GM23248 (cell line): ENCODE data around the gene RNF180. TPM values are rescaled to one million over a fixed set of nuclear protein-coding genes. Genes with fewer than 3 reads are reported as not detected.
A peak's percentile ranks its signal among the peaks of the same experiment; 100 is the strongest.

Experiments used
- DNase-seq: peaks from one replicate; pipeline ENCODE4 v3.0.0-alpha.2; 2015
- H2AFZ ChIP-seq: fragments of 200-600 bp; sonication (generic); 2 replicates; pipeline ENCODE4 v1.6.1; 2016; ENCODE audit warnings: antibody characterized with exemption
- H3F3A ChIP-seq: fragments of 200-600 bp; sonication (generic); 2 replicates; pipeline ENCODE4 v1.6.1; 2016; ENCODE audit warnings: mild to moderate bottlenecking, antibody characterized with exemption, mixed run types; ENCODE audit not compliant: insufficient read depth
- H3K27ac ChIP-seq: fragments of 200-600 bp; sonication (generic); 2 replicates; pipeline ENCODE4 v1.5.1; 2016; ENCODE audit warnings: mild to moderate bottlenecking
- H3K27me3 ChIP-seq: fragments of 200-600 bp; sonication (generic); replicated peaks from 2 replicates; pipeline ENCODE4 v1.6.1; 2016; ENCODE audit warnings: mild to moderate bottlenecking; ENCODE audit not compliant: insufficient read depth
- H3K36me3 ChIP-seq: fragments of 200-600 bp; sonication (generic); 2 replicates; pipeline ENCODE4 v1.6.1; 2016; ENCODE audit warnings: low read depth, mild to moderate bottlenecking
- H3K4me1 ChIP-seq: fragments of 200-600 bp; sonication (generic); 2 replicates; pipeline ENCODE4 v1.6.1; 2016; ENCODE audit warnings: mild to moderate bottlenecking; ENCODE audit not compliant: insufficient read depth
- H3K4me2 ChIP-seq: fragments of 200-600 bp; sonication (generic); one replicate; pipeline ENCODE4 v1.6.1; 2016; ENCODE audit warnings: mild to moderate bottlenecking; ENCODE audit not compliant: unreplicated experiment
- H3K4me3 ChIP-seq: fragments of 200-600 bp; sonication (generic); 2 replicates; pipeline ENCODE4 v1.5.1; 2016; ENCODE audit warnings: mild to moderate bottlenecking
- H3K79me2 ChIP-seq: fragments of 200-600 bp; sonication (generic); 2 replicates; pipeline ENCODE4 v1.6.1; 2016; ENCODE audit warnings: mild to moderate bottlenecking; ENCODE audit not compliant: insufficient read depth
- H3K9ac ChIP-seq: fragments of 200-600 bp; sonication (generic); 2 replicates; pipeline ENCODE4 v1.6.1; 2016; ENCODE audit warnings: mild to moderate bottlenecking
- H3K9me2 ChIP-seq: fragments of 200-600 bp; sonication (generic); 2 replicates; pipeline ENCODE4 v1.6.1; 2016; ENCODE audit warnings: mixed run types, mild to moderate bottlenecking, moderate library complexity; ENCODE audit not compliant: insufficient read depth
- H3K9me3 ChIP-seq: fragments of 200-600 bp; sonication (generic); one replicate; pipeline ENCODE4 v1.6.1; 2017; ENCODE audit warnings: low read depth
- H4K20me1 ChIP-seq: fragments of 200-600 bp; sonication (generic); 2 replicates; pipeline ENCODE4 v1.6.0; 2016; ENCODE audit not compliant: insufficient read depth
- EZH2 ChIP-seq: fragments of 200-600 bp; sonication (generic); IDR thresholded peaks from 2 replicates; pipeline ENCODE4 v1.6.1; 2018; ENCODE audit warnings: antibody characterized with exemption, mild to moderate bottlenecking; ENCODE audit not compliant: insufficient read depth, poor library complexity, severe bottlenecking
- EZH2phosphoT487 ChIP-seq: fragments of 200-600 bp; sonication (generic); IDR thresholded peaks from 2 replicates; pipeline ENCODE4 v1.6.1; 2018; ENCODE audit warnings: antibody characterized with exemption, moderate library complexity, mild to moderate bottlenecking, low read depth; ENCODE audit not compliant: insufficient read depth
- WGBS, 2 experiments: methylation state at CpG; one replicate each; pipeline ENCODE4 v1.1.6; 2015 to 2017; ENCODE audit warnings: low lambda C conversion rate in 2 of 2, low coverage in 1 of 2; ENCODE audit errors: missing lambda C conversion rate in 2 of 2; 5-methylcytosine and 5-hydroxymethylcytosine counted together
- in situ Hi-C: fragments of 300-500 bp; cut with MboI; formaldehyde crosslinking; loops from 2 replicates; pipeline ENCODE4 v1.15.0; 2020
- polyA plus RNA-seq: library from polyadenylated mRNA; unstranded; fragments of >200 nt; fragmentation: Nextera tagmentation; extraction: Ambion mirVana; gene quantifications from 2 replicates; pipeline ENCODE4 v1.2.1, GENCODE V29; 2016
- total RNA-seq: library from RNA; depleted of rRNA; stranded (reverse); fragments of >200 nt; shearing (Covaris generic); gene quantifications from 2 replicates; pipeline ENCODE4 v1.2.3, GENCODE V29; 2014

RNF180 gene
- total and polyA plus RNA-seq, 2 experiments from 2014 or later = 0.10 to 0.32 TPM

DNA sequence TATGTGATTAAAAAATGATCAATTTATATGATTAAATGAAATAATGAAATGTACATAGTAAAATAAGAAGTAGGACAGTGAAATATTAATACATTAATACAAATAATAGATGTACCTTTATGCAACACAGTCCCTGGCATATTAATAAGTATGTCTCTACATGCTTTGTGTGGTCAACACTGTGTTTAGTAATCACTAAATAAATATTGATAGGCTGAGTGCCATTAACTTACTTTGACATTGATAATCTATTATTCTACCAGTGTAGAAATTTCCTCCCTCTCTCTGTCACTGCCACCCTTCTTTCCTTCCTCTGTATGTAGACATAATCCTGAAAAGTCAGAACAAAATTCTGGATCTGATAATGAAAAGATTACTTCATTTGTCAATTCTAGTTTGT is 43.7 kb downstream of the RNF180 start:
- Histone ChIP-seq H4K20me1 (no peaks in the 10 kb centered on the region), H3K4me2 (no peak overlapping the region), H2AFZ (no peak overlapping the region), H3K9me2 (no peaks in the 10 kb centered on the region), H3K27me3 (no peaks in the 10 kb centered on the region), H3F3A (peaks cover 5% of the 10 kb centered on the region; the same call in 1 of the 2 replicates), H3K36me3 (no peaks in the 10 kb centered on the region), H3K4me1 (peaks cover 7% of the 10 kb centered on the region; the same call in 1 of the 2 replicates), H3K9me3 (no peaks in the 10 kb centered on the region), H3K9ac (no peak overlapping the region), H3K4me3 (no peak overlapping the region), H3K79me2 (no peaks in the 10 kb centered on the region), H3K27ac (no peak overlapping the region)
- TF ChIP-seq EZH2 (no peak), EZH2phosphoT487 (no peak)
- no peak for DNase-seq
- in situ Hi-C loops = no loop called here

- in situ Hi-C loops = no loop called here
- Histone ChIP-seq H3K36me3 (no peaks in the 10 kb centered on the region), H3K9ac (no peak overlapping the region), H3K79me2 (no peaks in the 10 kb centered on the region), H3K4me2 (peak overlapping the region; percentile 6), H3K9me3 (no peaks in the 10 kb centered on the region), H3K27me3 (no peaks in the 10 kb centered on the region), H3K9me2 (no peaks in the 10 kb centered on the region), H3F3A (peaks cover 5% of the 10 kb centered on the region; the same call in 1 of the 2 replicates), H4K20me1 (no peaks in the 10 kb centered on the region), H3K4me3 (no peak overlapping the region), H3K4me1 (peaks cover 7% of the 10 kb centered on the region; the same call in 1 of the 2 replicates), H3K27ac (no peak overlapping the region), H2AFZ (no peak overlapping the region)
- TF ChIP-seq EZH2 (no peak), EZH2phosphoT487 (no peak)
- DNase-seq = peak; percentile 91
Observed at GRCh38 chr5:64210866-64211265, 45.2 kb downstream of the RNF180 start.

DNA sequence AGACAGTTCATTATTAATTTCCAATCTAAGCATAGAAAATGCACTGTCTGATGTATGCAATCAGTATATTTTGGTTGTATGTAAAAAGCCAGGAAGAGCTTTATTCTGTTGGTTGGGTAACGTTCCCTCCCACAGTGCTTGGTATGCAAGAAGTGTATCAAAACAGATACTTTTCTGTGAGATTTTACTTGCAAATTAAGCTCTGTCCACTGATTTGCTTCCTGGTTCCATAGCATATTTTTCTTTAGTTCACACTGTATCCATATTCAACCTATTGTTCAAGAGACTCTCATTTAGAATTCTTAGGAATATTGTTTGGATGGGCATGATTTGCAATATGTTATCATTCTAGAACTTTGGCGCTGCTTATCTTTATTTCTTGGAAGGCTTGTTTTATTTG is 47.4 kb downstream of the RNF180 start:
- Histone ChIP-seq H3K9ac (no peak overlapping the region), H3K36me3 (no peaks in the 10 kb centered on the region), H3K9me3 (no peaks in the 10 kb centered on the region), H3K79me2 (no peaks in the 10 kb centered on the region), H4K20me1 (no peaks in the 10 kb centered on the region), H3K4me2 (no peak overlapping the region), H3F3A (peaks cover 5% of the 10 kb centered on the region; the same call in 1 of the 2 replicates), H3K4me1 (peaks cover 7% of the 10 kb centered on the region; the same call in 1 of the 2 replicates), H3K4me3 (no peak overlapping the region), H3K27ac (no peak overlapping the region), H2AFZ (no peak overlapping the region), H3K9me2 (no peaks in the 10 kb centered on the region), H3K27me3 (no peaks in the 10 kb centered on the region)
- in situ Hi-C loops = no loop called here
- 42 to 51% methylated on average over 2 of the region's 2 CpGs for WGBS, 2 experiments
- DNase-seq = no peak
- no peak for TF ChIP-seq EZH2
- TF ChIP-seq EZH2phosphoT487 = no peak

DNA sequence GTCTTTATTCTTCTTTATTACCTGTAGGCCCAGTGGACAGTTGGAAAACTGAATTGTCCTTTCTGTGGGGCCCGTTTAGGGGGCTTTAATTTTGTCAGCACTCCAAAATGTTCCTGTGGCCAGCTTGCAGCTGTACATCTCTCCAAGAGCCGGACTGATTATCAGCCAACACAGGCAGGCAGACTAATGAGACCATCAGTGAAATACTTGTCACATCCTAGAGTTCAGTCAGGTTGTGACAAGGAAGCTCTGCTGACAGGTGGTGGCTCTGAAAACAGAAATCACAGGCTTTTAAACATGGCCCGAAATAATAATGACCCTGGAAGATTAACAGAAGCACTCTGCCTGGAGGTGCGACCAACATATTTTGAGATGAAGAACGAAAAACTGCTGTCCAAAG is 47.9 kb downstream of the RNF180 start:
- no peaks in the 10 kb centered on the region for H3K9me3 ChIP-seq
- no peak overlapping the region for H3K27ac ChIP-seq
- TF ChIP-seq EZH2 = no peak
- TF ChIP-seq EZH2phosphoT487 = no peak
- H3K79me2 ChIP-seq = no peaks in the 10 kb centered on the region
- DNase-seq = no peak
- 26 to 33% methylated on average over 5 of the region's 5 CpGs for WGBS, 2 experiments
- H3K36me3 ChIP-seq = no peaks in the 10 kb centered on the region
- no peak overlapping the region for H2AFZ ChIP-seq
- H3F3A ChIP-seq = peaks cover 5% of the 10 kb centered on the region; the same call in 1 of the 2 replicates
- no peaks in the 10 kb centered on the region for H3K27me3 ChIP-seq
- no peaks in the 10 kb centered on the region for H3K9me2 ChIP-seq
- no peak overlapping the region for H3K9ac ChIP-seq
- peaks cover 7% of the 10 kb centered on the region; the same call in 1 of the 2 replicates for H3K4me1 ChIP-seq
- no peaks in the 10 kb centered on the region for H4K20me1 ChIP-seq
- in situ Hi-C loops = no loop called here
- no peak overlapping the region for H3K4me2 ChIP-seq
- no peak overlapping the region for H3K4me3 ChIP-seq

DNA sequence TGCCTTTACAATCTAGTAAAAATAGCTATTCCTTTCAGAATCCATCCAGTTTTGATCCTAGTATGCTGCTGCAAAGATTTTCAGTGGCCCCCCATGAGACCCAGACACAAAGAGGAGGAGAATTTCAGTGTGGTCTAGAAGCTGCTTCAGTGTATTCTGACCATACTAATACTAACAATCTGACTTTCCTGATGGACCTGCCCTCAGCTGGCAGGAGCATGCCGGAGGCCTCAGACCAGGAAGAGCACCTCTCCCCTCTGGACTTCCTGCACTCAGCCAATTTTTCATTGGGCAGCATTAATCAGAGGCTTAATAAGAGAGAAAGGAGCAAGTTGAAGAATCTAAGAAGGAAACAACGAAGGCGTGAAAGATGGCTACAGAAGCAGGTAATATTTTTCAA is 48.5 kb downstream of the RNF180 start:
- Histone ChIP-seq H3K4me3 (no peak overlapping the region), H3K9me2 (no peaks in the 10 kb centered on the region), H3K36me3 (no peaks in the 10 kb centered on the region), H3K79me2 (no peaks in the 10 kb centered on the region), H3K27ac (no peak overlapping the region), H2AFZ (no peak overlapping the region), H3K4me2 (no peak overlapping the region), H3K4me1 (peaks cover 7% of the 10 kb centered on the region; the same call in 1 of the 2 replicates), H3K9me3 (no peaks in the 10 kb centered on the region), H4K20me1 (no peaks in the 10 kb centered on the region), H3K27me3 (no peaks in the 10 kb centered on the region), H3F3A (peaks cover 5% of the 10 kb centered on the region; the same call in 1 of the 2 replicates), H3K9ac (no peak overlapping the region)
- DNase-seq = no peak
- in situ Hi-C loops = no loop called here
- TF ChIP-seq EZH2phosphoT487 = no peak
- no peak for TF ChIP-seq EZH2
- WGBS, 2 experiments = 43 to 58% methylated on average over 3 of the region's 3 CpGs
